Right cardiac atrium (tissue), 5 donors: Measurements from ENCODE around the gene FZD10. TPM values are rescaled to one million over a fixed set of nuclear protein-coding genes. Genes with fewer than 3 reads are reported as not detected.
A peak's percentile ranks its signal among the peaks of the same experiment; 100 is the strongest.

Source experiments
- ATAC-seq, 2 donors: fragments of 200-7000 bp; cut with Tn5 transposase; one replicate each; pipeline versions ENCODE4 v1.8.0 to v1.9.1; 2020; ENCODE audit warnings: moderate library complexity in 2 of 2, mild to moderate bottlenecking in 1 of 2
- DNase-seq, 3 donors: peaks; one replicate each; pipeline ENCODE4 v3.0.0-alpha.2; 2020
- H3K27ac ChIP-seq: one replicate; pipeline ENCODE4 v1.5.1; 2013; ENCODE audit warnings: mild to moderate bottlenecking, low read length, control low read depth, moderate library complexity
- H3K27me3 ChIP-seq: one replicate; pipeline ENCODE4 v1.6.1; 2013; ENCODE audit not compliant: control insufficient read depth, insufficient read depth
- H3K4me1 ChIP-seq: one replicate; pipeline ENCODE4 v1.6.1; 2013; ENCODE audit warnings: low read length; ENCODE audit not compliant: control insufficient read depth, insufficient read depth
- H3K4me3 ChIP-seq: one replicate; pipeline ENCODE4 v1.5.1; 2013; ENCODE audit warnings: low read length, control low read depth
- H3K9me3 ChIP-seq: one replicate; pipeline ENCODE4 v1.6.1; 2013; ENCODE audit warnings: low read length; ENCODE audit not compliant: control insufficient read depth
- WGBS: extraction: QIAGEN DNeasy Blood & Tissue Kit; methylation state at CpG from one replicate; pipeline ENCODE4 v1.1.7; 2013; 5-methylcytosine and 5-hydroxymethylcytosine counted together
- intact Hi-C, 4 donors: fragments of 100-400 bp; cut with DNase I; formaldehyde crosslinking; loops; one replicate each; pipeline versions ENCODE4 v1.11.0 to v1.14.0; 2022 to 2023
- polyA plus RNA-seq: library from polyadenylated mRNA; stranded (reverse); fragments of 200-250 nt; gene quantifications from one replicate; pipeline ENCODE4 v1.2.3, GENCODE V29; 2013
- total RNA-seq, 4 donors: library from RNA; stranded (reverse); fragmentation: NEBNext Ultra II Directional; extraction: Animal tissue kit (Norgen Biotek cat#: 25700); gene quantifications; one replicate each; pipeline ENCODE4 v1.2.1, GENCODE V29; 2021
- donor health status: healthy with polysubstance abuse.
- donor health status: DM: no; HTN: yes; CAD: no.
- donor health status: DM: no; HTN: no; CAD: no.
- donor health status: DM: no; HTN: yes; CAD: no; lungs with severe emphysema.
- donor health status: DM: yes; HTN: yes; CAD: no.

FZD10 gene
- total and polyA plus RNA-seq, 5 donors: 0.06 to 0.28 (median 0.19) TPM; not detected in 1

DNA sequence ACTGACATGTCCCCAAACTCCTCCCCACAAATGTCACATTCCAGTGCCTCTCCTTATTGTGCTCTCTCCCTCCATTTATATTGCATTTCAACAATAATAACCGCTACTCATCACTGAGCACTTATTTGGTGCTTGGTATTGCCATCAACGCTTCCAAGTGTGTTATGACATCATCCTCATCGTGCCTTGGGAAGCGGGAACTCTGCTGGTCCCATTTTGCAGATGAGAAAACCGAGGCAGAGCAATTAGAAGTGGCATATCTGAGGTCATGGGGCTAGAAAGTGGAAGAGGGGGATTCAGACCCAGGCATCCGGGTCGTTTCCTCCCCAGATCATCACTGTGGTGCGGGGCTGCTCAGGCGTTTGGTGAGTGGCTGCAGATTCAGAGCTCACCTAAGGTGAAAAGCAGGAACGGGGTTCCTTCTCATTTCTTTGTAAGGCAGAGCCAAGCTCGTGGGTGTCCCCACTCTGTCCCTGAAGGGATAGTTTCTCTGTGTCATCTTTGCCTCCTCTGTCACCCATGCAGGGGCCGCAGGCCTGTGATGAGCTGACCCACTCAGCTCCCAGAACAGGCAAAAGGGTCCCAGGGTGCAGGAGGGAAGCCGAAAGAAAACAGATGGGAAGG is 5.5 kb upstream of the FZD10 start:
- no peak for ATAC-seq
- 60% methylated on average over 13 of the region's 13 CpGs for WGBS

DNA sequence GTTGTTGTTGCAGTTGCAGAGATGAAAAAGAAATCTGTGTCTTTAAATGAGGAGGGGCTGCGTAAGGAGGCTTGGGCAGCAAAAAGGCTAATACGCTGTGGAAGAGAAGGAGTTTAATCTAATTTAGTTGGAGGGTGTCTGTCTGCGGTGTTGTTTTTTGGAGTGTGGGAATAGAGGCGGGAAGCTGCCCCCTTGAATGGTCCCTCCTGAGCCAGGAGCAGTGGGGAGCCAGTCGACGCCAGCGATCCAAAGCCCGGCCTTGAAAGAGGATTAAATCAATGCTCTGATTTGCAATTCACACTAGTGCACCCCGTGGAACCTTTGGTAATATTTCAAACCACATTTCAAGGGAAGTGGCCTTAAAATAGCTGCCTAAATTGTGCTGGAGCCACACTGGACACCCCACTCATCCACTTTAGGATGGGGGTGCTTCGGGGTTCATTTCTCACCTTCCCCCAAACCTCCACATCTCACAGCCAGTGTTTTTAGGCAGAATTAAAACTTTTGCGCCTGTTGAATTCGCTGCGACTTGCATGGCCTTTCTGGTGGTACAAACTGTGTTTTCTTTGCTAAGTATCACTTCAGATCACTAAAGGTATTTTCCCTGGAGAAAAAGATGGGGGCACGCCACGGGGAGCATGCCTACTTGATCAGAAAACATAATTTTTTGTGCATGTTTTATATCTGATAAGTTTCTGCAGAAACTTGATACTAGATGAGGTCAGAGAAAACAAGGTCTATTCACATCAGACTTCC is 4.1 kb upstream of the FZD10 start:
- Histone ChIP-seq H3K27me3 (no peaks in the 10 kb centered on the region), H3K9me3 (no peaks in the 10 kb centered on the region), H3K4me1 (no peaks in the 10 kb centered on the region), H3K4me3 (no peak overlapping the region), H3K27ac (no peak overlapping the region)
- 17% methylated on average over 15 of the region's 15 CpGs for WGBS
- intact Hi-C loops: no loop called here
- DNase-seq (no peak), ATAC-seq (no peak)

More for the DNA sequence above, 5.5 kb upstream of the FZD10 start:
- intact Hi-C loops: no loop called here
- no peak overlapping the region for H3K4me3 ChIP-seq
- no peaks in the 10 kb centered on the region for H3K27me3 ChIP-seq
- H3K4me1 ChIP-seq: no peaks in the 10 kb centered on the region
- no peak overlapping the region for H3K27ac ChIP-seq
- H3K9me3 ChIP-seq: no peaks in the 10 kb centered on the region
- no peak for DNase-seq

DNA sequence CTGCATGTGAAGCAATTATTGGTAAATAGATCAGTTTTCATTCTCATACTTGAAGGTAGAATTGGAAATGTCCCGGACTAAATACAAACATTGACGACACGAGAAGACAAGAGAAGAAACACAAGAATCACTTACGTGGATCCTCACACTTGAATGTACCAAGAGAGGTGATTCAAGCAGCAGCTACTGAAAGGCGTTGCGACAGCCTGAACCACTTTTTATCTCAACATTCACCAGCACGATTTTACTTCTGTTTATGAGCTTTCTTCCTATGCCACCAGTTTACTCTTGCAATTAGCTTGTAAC is 3.6 kb upstream of the FZD10 start:
- Histone ChIP-seq H3K4me1 (no peaks in the 10 kb centered on the region), H3K9me3 (no peaks in the 10 kb centered on the region), H3K27ac (no peak overlapping the region), H3K4me3 (no peak overlapping the region), H3K27me3 (no peaks in the 10 kb centered on the region)
- ATAC-seq: no peak
- 35% methylated on average over 7 of the region's 7 CpGs for WGBS
- intact Hi-C loops: no loop called here
- DNase-seq: no peak

DNA sequence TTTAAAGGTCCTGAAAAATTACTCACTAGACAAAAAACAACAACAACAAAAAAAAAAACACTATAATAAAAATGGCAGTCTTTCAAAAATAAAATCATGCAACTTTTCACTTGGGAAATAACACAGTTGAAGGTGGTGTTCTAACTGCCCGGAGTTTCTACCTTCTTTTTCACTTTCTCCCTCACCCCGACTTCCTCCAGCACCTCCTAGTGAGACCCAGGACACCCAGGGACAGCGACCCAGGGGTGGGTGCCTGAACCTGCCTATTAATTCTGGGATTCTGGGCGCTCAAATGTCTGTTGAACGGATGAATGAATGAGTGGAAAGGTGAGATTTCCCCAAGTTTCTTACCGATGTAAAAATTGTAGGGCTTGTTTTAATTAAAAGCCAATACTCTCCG is 2.0 kb upstream of the FZD10 start:
- H3K9me3 ChIP-seq: no peaks in the 10 kb centered on the region
- no peaks in the 10 kb centered on the region for H3K4me1 ChIP-seq
- intact Hi-C loops: no loop called here
- no peaks in the 10 kb centered on the region for H3K27me3 ChIP-seq
- ATAC-seq (no peak), DNase-seq (no peak)
- 9% methylated on average over 7 of the region's 7 CpGs for WGBS
- H3K4me3 ChIP-seq: no peak overlapping the region
- no peak overlapping the region for H3K27ac ChIP-seq

DNA sequence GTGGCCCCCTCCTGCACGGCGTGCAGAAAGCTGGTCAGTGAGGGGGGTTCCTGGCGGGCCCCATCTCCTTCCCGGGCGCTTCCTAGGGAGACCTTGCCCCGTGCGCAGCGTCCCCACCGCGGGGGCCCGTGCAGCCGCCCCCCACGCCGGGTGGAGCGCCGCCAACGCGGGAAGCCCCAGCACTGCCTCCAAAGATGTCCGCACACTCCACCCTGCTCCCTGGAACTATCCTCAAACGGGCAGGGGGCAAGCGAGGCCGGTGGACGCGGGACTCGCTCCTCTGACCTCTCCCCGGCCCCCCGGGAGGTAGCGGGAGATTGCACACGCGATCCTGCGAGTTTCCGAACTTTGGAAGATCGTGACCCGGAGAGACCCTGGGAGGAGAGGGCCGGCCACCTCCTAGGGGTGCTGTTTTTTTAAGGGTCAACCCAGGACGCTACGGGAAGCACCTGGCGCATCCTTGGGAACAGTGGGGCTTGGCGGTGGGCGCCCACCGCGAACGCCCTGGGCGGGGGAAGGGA is 1.5 kb upstream of the FZD10 start:
- Histone ChIP-seq H3K27ac (no peak overlapping the region), H3K9me3 (no peaks in the 10 kb centered on the region), H3K4me1 (no peaks in the 10 kb centered on the region), H3K4me3 (no peak overlapping the region), H3K27me3 (no peaks in the 10 kb centered on the region)
- DNase-seq (no peak), ATAC-seq (no peak)
- intact Hi-C loops: no loop called here
- 1% methylated on average over 44 of the region's 44 CpGs for WGBS

DNA sequence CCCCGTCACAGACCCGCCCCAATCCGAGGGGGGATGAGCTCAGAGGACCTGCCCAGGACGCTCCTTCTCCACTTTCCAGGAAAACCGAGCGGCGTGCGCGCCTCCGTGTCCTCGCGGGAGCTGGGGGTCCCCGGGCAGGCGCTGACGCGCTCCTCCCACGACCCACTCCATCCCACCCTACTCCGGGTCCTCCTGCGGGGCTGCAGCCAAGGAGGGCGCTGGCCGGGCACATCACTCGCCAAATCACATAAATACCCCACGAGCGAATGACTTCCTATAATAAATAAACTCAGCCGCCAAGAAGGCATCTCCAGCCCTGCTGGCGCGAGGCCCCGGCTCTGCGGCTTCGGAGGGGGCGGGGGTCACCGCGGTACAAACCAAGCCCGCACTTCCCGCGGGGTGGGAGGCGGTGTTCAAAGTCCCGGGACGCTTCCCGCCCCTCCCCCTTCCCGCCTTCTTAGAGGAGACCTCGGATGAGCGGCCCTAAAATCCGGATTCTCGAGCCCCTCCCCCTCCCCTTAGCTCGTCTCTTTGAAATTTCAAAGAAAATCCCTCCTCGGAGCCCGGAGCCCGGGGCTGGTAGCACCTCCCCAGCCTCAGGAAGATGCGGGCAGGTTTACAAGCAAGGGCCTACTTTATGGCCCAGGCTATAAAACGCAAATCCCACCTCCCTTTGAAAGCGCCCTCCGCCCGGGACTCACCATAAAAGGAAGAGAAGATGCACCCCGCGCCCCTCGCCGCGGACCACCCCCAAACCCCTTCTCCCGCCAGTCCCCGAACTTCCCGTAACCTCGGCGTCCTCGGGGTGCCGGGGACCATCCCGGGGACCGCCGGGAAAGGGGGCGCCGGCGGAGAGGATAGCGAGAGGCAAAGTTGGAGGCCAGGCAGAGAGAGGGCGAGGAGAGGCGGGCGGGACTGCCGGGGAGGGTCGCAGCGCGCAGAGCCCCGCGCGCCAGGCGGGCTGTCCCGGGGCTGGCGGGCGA is 712 bp upstream of the FZD10 start:
- no peaks in the 10 kb centered on the region for H3K27me3 ChIP-seq
- peak overlapping the region; percentile 60 for H3K4me3 ChIP-seq
- H3K4me1 ChIP-seq: no peaks in the 10 kb centered on the region
- intact Hi-C loops: no loop called here
- DNase-seq: peak in 2 of 3 donors; percentile 32 to 73
- no peak overlapping the region for H3K27ac ChIP-seq
- under 1% methylated on average over 87 of the region's 87 CpGs for WGBS
- H3K9me3 ChIP-seq: no peaks in the 10 kb centered on the region
- ATAC-seq: peak in 1 of 2 donors; percentile 42

GRCh38 chr12:130162745-130163460 is 639 bp downstream of the FZD10 start:
- no peaks in the 10 kb centered on the region for H3K9me3 ChIP-seq
- ATAC-seq (no peak), DNase-seq (no peak)
- H3K4me3 ChIP-seq: peak overlapping the region; percentile 60
- H3K27me3 ChIP-seq: no peaks in the 10 kb centered on the region
- H3K4me1 ChIP-seq: no peaks in the 10 kb centered on the region
- intact Hi-C loops: no loop called here
- no peak overlapping the region for H3K27ac ChIP-seq
- WGBS: 1% methylated on average over 78 of the region's 78 CpGs

DNA sequence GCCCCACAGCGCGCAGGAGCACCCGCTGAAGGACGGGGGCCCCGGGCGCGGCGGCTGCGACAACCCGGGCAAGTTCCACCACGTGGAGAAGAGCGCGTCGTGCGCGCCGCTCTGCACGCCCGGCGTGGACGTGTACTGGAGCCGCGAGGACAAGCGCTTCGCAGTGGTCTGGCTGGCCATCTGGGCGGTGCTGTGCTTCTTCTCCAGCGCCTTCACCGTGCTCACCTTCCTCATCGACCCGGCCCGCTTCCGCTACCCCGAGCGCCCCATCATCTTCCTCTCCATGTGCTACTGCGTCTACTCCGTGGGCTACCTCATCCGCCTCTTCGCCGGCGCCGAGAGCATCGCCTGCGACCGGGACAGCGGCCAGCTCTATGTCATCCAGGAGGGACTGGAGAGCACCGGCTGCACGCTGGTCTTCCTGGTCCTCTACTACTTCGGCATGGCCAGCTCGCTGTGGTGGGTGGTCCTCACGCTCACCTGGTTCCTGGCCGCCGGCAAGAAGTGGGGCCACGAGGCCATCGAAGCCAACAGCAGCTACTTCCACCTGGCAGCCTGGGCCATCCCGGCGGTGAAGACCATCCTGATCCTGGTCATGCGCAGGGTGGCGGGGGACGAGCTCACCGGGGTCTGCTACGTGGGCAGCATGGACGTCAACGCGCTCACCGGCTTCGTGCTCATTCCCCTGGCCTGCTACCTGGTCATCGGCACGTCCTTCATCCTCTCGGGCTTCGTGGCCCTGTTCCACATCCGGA is 1.4 kb downstream of the FZD10 start:
- intact Hi-C loops: no loop called here
- ATAC-seq (no peak), DNase-seq (no peak)
- H3K9me3 ChIP-seq: no peaks in the 10 kb centered on the region
- no peaks in the 10 kb centered on the region for H3K27me3 ChIP-seq
- H3K4me3 ChIP-seq: no peak overlapping the region
- H3K27ac ChIP-seq: no peak overlapping the region
- no peaks in the 10 kb centered on the region for H3K4me1 ChIP-seq
- WGBS: 5% methylated on average over 71 of the region's 71 CpGs

DNA sequence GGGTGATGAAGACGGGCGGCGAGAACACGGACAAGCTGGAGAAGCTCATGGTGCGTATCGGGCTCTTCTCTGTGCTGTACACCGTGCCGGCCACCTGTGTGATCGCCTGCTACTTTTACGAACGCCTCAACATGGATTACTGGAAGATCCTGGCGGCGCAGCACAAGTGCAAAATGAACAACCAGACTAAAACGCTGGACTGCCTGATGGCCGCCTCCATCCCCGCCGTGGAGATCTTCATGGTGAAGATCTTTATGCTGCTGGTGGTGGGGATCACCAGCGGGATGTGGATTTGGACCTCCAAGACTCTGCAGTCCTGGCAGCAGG is 1.9 kb downstream of the FZD10 start:
- intact Hi-C loops: no loop called here
- Histone ChIP-seq H3K4me1 (no peaks in the 10 kb centered on the region), H3K9me3 (no peaks in the 10 kb centered on the region), H3K4me3 (no peak overlapping the region), H3K27me3 (peaks cover under 1% of the 10 kb centered on the region), H3K27ac (no peak overlapping the region)
- no peak for ATAC-seq
- WGBS: 17% methylated on average over 18 of the region's 18 CpGs
- DNase-seq: no peak

DNA sequence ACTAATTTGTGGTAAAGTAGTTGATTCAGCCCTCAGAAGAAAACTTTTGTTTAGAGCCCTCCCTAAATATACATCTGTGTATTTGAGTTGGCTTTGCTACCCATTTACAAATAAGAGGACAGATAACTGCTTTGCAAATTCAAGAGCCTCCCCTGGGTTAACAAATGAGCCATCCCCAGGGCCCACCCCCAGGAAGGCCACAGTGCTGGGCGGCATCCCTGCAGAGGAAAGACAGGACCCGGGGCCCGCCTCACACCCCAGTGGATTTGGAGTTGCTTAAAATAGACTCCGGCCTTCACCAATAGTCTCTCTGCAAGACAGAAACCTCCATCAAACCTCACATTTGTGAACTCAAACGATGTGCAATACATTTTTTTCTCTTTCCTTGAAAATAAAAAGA is 2.7 kb downstream of the FZD10 start:
- H3K4me1 ChIP-seq: no peaks in the 10 kb centered on the region
- H3K4me3 ChIP-seq: no peak overlapping the region
- no peak for DNase-seq
- no peak for ATAC-seq
- no peak overlapping the region for H3K27ac ChIP-seq
- H3K27me3 ChIP-seq: peaks cover 4% of the 10 kb centered on the region
- intact Hi-C loops: no loop called here
- 37% methylated on average over 5 of the region's 5 CpGs for WGBS
- H3K9me3 ChIP-seq: no peaks in the 10 kb centered on the region
